Measurements from ENCODE around the gene PLIN5.

Gene PLIN5

GRCh38 chr19:4477034-4477801 is 57.8 kb downstream of the PLIN5 start:
- no peak for DNase-seq

GRCh38 chr19:4474514-4475022 is 60.5 kb downstream of the PLIN5 start:
- DNase-seq, result peak; percentile 46

GRCh38 chr19:4473763-4474513 is 61.1 kb downstream of the PLIN5 start:
- DNase-seq, result no peak

GRCh38 chr19:4473011-4473762 is 61.8 kb downstream of the PLIN5 start:
- no peak for DNase-seq
